ENCODE data around the gene TMEM97.

Gene TMEM97

DNA sequence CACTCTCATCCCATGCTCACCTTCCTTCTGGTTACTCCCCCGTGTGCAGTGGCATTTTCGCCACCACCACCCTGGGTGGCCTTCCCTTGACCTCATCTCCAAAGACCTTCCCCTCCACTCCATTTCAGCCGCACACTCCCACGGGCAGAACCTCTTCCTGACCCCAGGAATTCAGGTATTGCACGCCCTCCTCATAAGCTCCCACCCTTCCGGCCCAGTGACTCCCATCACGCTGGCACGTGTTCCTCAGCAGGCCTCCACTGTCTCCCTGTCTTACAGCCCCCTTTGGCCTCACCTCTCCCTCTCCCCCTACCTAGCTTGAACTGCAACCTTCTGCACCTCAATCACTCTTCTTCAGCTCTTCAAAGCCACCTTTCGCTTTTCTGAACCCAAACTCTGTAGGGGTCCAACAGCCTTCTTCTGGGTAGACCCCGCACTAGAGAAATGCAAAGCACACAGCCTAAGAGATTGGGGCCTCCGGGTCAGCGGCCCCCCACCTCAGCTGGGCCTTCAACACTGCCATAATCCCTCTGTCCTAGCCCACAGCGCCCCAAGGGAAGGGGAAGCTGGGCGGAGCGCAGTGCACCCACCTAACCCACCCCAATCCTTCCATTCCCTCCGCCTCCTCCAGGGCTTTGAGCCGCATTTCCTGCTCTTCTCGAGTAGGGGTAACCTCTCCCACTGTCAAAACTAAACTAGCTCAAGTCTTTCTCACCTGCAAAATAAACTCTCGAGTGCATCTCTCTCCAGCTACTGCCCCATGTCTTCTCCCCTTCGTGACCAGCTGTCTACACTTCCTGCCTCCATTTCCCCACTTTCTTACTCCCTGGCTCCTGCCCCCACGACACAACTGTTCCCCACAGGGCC is 1.7 kb upstream of the TMEM97 start:
- no peak for DNase-seq

- DNase-seq: no peak
Observed at GRCh38 chr17:28317966-28318758, 838 bp upstream of the TMEM97 start.

DNA sequence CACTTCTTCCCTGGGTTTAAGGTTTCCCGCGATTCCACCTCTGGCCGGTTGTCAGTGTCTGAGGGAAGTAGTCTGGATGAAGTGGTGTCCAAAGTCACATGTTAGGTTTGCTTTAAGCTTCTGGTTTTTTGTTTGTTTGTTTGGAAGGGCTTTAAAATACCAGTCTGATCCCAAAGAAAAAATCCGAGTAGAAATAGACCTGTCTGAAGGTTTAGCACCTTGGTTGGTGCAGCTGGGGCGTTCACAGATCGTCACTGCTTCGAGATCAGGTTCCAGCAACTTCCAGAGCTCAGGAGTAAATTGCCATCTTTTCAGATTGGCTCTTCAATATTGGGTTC is 567 bp downstream of the TMEM97 start:
- DNase-seq: peak in 1 of 2 experiments; percentile 20

DNA sequence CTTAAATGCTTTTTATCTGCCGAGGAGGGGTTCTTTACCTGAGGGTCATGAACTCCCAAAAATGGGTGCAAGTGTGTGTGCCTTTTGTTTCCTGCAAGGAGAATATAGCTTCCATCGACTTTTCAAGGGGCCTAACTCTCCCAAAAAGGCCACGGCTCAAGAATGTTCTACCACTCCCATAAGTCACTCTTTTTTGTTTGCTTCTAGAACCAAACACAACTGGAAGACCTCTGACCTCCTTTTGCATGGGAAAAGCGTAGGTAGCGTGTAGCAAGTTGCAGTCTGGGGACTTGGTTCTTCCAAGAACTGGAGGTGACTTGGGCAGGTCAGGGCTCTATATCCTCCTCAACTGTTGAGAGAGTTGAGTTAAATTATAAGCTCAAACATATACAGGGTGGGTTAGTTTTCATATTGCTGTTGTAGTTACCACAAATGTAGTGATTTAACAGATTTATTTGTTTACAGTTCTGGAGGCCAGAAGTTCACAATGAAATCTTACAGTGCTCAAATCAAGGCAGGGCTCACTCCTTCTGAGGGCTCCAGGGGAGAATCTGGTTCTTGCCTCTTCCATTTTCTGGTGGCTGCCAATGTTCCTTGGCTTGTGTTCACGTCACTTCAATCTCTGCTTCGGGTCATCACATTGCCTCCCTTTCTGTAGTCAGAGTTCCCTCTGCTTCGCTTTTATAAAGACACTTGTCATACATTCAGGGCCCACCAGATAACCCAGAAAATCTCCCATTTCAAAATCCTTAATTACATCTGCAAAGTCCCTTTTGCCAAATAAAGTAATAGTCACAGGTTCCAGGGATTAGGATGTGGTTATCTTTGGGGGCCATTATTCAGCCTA is 1.4 kb downstream of the TMEM97 start:
- no peak for DNase-seq

DNA sequence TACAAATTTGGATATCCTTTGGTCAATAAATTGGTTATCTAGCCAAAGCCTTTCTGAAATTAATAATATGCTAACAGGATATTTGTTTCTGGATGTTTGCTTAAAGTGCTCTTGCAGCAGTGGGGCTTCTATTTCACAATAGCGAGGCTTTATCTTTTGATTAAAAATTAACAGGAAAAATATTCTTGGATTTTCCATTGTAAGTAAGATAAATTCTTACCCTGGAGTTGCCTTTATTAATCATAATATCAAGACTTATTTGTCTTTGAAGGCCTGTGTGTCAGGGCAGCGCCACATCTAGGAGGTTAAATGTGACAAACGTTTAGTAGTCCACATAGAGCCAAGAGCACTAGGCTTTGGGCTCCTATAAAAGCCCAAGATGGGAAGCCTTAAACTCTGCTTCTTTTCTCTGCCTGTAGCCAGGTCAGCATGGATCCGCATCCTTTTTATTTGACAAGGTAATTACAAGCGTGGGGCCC is 5.3 kb downstream of the TMEM97 start:
- DNase-seq: no peak

DNA sequence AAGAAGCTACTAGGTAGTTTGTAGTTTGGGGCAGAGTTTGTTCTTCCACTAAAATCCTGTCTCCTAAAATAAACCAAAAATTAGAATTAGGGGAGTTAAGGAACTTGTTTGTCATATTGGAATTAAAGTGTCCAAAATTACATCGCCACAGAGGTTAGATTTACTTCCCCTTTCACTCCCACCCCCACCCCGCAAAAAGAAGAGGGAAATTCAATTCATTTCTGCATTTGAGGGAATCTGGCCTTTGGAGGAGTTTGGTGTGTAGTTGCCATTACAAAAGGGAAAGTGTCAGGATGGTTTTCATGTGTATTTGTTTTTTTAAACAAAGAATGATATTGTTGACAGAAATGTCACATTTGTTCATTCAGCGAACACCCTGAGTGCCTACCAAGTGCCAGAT is 5.8 kb downstream of the TMEM97 start:
- peak; percentile 12 to 21 for DNase-seq

- no peak for DNase-seq
Observed at GRCh38 chr17:28325211-28325610, 6.2 kb downstream of the TMEM97 start.

DNA sequence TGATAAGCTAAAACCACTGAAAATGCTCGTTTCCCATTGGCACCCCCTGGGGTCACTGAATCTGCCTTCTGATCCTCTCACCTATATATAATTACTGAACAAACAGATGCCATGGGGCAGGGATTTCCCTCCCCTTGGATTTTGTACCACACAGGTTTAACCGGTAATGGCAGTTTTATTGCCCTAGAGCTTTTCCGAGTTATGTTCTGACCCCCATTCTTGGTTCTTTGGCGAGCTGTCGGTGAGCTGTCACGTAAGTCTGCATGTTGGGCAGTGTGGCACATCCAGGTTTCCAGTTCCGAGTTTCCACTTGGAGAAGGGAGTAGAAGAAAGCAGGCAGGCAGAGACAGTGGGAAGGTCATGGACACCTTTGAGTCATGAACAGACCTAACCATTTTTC is 7.1 kb downstream of the TMEM97 start:
- DNase-seq: no peak

GRCh38 chr17:28327031-28327607 is 8.1 kb downstream of the TMEM97 start:
- DNase-seq: no peak

DNA sequence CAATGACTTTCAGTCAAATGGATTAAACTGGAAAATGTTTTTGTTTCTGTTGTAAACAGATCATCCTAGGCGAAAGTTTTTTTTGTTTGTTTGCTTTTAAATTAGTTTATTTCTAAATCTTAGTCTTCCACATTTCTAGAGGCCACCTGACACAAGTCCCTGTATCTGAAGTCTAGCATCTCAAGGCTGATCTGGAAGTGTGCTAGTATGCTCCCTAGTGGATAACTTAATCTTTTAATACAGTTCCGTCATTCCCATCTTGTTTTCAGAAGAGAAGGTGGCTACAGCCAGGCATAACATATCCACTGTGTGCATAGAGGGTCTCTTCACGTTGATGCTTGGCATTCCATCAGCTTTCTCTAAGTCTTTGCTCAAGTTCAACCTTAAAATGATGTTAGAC is 8.7 kb downstream of the TMEM97 start:
- DNase-seq: no peak

GRCh38 chr17:28328325-28328724 is 9.3 kb downstream of the TMEM97 start:
- no peak for DNase-seq

- DNase-seq: no peak
Observed at GRCh38 chr17:28330671-28331070, 11.7 kb downstream of the TMEM97 start.

DNA sequence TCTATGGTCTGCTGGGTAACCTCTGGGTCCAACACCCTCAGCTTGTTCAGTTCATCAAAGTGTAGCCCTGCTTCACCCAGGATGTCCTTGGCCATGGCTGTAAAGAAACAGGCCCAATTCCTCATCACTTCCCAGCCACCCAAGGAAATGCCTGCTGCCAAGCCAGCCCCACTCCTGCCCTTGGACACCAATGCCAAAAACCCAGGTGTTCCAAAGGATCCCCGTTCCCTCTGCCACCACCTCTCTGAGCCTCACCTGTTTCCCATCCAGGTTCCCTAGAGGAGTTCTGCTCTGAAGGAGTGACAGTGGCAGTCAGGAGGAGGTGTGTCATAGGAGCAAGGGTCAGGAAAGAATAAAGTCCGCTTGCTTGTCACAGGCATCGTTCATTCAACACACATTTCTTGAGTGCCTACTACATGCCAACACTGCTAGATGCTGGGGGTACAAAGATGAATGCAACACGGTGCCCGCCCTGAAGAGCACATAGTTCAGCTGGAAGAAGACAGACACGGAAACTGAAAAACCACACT is 13.0 kb downstream of the TMEM97 start:
- DNase-seq: no peak

- DNase-seq: no peak
Observed at GRCh38 chr17:28333083-28333746, 14.2 kb downstream of the TMEM97 start.

DNA sequence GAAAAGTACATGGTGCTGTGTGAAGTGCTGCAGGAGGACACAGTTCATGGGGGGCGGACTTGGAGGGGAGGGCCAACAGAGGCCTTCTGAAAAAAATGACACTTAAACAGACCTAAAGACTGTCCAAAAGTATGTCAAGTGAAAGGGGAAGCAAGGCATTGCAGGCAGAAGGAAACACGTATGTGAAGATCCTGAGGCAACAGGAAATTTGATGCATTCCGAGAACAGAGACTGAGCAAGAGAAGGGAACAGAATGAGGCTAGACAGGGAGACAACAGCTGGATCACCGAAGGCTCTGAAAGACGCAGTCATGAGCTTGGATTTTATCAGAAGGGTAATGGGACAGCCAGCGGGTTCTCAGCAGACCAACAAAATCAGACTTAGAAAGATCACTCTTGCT is 15.2 kb downstream of the TMEM97 start:
- DNase-seq: peak; percentile 61 to 68

GRCh38 chr17:28334666-28335200 is 15.7 kb downstream of the TMEM97 start:
- DNase-seq: no peak

DNA sequence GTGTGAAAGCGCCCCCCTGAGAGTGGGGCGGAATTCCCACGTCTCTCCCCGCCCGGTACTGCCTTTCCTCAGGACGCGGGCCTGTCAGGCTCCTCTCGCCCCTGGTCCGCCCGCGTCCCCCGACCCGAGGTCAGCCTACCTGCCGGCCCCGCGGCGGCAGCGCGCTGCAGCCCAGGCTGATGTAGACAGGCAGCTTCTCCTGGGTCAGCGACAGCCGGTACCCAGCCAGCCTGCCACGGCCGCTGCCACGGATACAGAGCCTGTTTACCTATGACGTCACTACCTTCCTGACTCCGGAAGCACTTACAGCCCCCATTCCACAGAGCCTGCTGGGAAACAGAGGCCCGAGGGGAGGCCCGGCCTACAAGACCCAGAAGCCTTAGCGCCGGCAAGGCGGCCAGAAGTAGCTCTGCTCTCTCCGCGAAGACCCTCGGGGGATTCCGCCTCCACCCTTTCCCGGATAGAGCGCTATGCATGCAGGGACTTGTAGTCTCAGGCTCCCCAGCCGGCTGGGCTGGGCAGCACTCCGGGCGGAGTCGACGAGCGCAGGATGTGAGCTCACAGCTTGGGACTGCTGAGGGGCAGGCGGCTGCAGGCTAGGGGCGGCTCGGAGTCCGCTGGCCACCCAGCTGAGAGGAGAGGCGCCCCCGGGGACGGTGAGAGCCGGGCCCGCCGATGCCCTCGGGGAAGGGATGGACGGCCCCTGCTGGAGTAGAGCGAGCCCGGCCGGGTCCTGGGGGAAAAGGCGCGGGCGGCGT is 16.4 kb downstream of the TMEM97 start, which contains the start of the genes IFT20 and TNFAIP1:
Gene IFT20 (minus strand): TSS at position 272 of the 758 bp plus-strand sequence. CDS start 3,487 bp downstream, outside the sequence.
Gene TNFAIP1 (plus strand): TSS at position 561 of the 758 bp plus-strand sequence. CDS start 3,761 bp downstream, outside the sequence.
- peak; percentile 100 for DNase-seq

GRCh38 chr17:28335959-28336871 is 17.2 kb downstream of the TMEM97 start:
- DNase-seq: no peak

- no peak for DNase-seq
Observed at GRCh38 chr17:28338056-28338768, 19.2 kb downstream of the TMEM97 start.

Measured in AML-193 (cell line).